GM12878 (cell line): ENCODE measurements around the gene NUMBL. TPM values are rescaled to one million over a fixed set of nuclear protein-coding genes. Genes with fewer than 3 reads are reported as not detected.

Experiments used
- ATAC-seq: fragments of 200-7000 bp; cut with Tn5 transposase; 3 replicates; pipeline ENCODE4 v1.9.1; 2020; ENCODE audit warnings: mild to moderate bottlenecking, moderate library complexity
- BruUV-seq: library from RNA; stranded (reverse); fragments of 400-500 nt; replicated peaks from 2 replicates; lab custom pipeline; 2021; lab: Mats Ljungman, UMichigan
- CTCF ChIA-PET: fragments of 300-600 bp; sonication (Branson Sonifier 250); formaldehyde crosslinking; extraction: SDS; loops from one replicate; lab custom pipeline; 2021; ENCODE audit warnings: inconsistent platforms; lab: Yijun Ruan, JAX
- POLR2A ChIA-PET: fragments of 350-600 bp; formaldehyde crosslinking; extraction: SDS; loops from one replicate; lab custom pipeline; 2021; ENCODE audit warnings: inconsistent platforms; lab: Charles Lee
- RAD21 ChIA-PET: fragments of 300-600 bp; sonication (Branson Sonifier 250); formaldehyde crosslinking; loops from one replicate; lab custom pipeline; 2023; ENCODE audit warnings: antibody characterized with exemption; ENCODE audit not compliant: unreplicated experiment; lab: Charles Lee
- SMC1A ChIA-PET: fragments of 300-600 bp; sonication (Branson Sonifier 250); formaldehyde crosslinking; loops from one replicate; lab custom pipeline; 2023; ENCODE audit not compliant: unreplicated experiment, uncharacterized antibody; lab: Charles Lee
- DNase-seq: peaks from one replicate; pipeline ENCODE4 v3.0.0-alpha.2; 2011; ENCODE audit warnings: low read depth, low spot score
- FAIRE-seq: peaks from 3 replicates; lab custom pipeline; 2011; peaks lifted over from hg19 to GRCh38; lab: Jason Lieb, UNC
- H2AFZ ChIP-seq: 2 replicates; pipeline ENCODE4 v1.6.0; 2011; ENCODE audit warnings: low read depth, low read length, control low read depth; ENCODE audit not compliant: control insufficient read depth
- H3K27ac ChIP-seq: 2 replicates; pipeline ENCODE4 v1.5.1; 2011; ENCODE audit warnings: control low read depth; ENCODE audit not compliant: control insufficient read depth, insufficient read depth
- H3K27me3 ChIP-seq, 2 experiments: replicated peaks in 1 of 2; 2 replicates each; pipeline versions ENCODE4 v1.6.0 to v1.6.1; 2011; ENCODE audit warnings: low read length in 1 of 2; ENCODE audit not compliant: control insufficient read depth in 2 of 2, insufficient read depth in 2 of 2
- H3K36me3 ChIP-seq, 2 experiments: 2 replicates each; pipeline ENCODE4 v1.5.1; 2011; ENCODE audit warnings: low read length in 1 of 2; ENCODE audit not compliant: control insufficient read depth in 2 of 2, insufficient read depth in 2 of 2
- H3K4me1 ChIP-seq: 2 replicates; pipeline ENCODE4 v1.6.1; 2011; ENCODE audit warnings: mild to moderate bottlenecking, low read length, moderate library complexity, mixed read lengths; ENCODE audit not compliant: control insufficient read depth, insufficient read depth
- H3K4me2 ChIP-seq: 2 replicates; pipeline ENCODE4 v1.6.0; 2011; ENCODE audit warnings: control low read depth; ENCODE audit not compliant: control insufficient read depth, insufficient read depth
- H3K4me3 ChIP-seq: fragments of 200-600 bp; sonication (generic); 2 replicates; pipeline ENCODE4 v1.5.1; 2016
- H3K79me2 ChIP-seq: 2 replicates; pipeline ENCODE4 v1.6.0; 2011; ENCODE audit warnings: low read length; ENCODE audit not compliant: control insufficient read depth, insufficient read depth
- H3K9ac ChIP-seq: 2 replicates; pipeline ENCODE4 v1.8.0; 2011; ENCODE audit warnings: low read length, control low read depth, mixed read lengths; ENCODE audit not compliant: control insufficient read depth, insufficient read depth
- H3K9me3 ChIP-seq: replicated peaks from 3 replicates; pipeline ENCODE4 v1.5.1; 2011; ENCODE audit warnings: mild to moderate bottlenecking, low read length; ENCODE audit not compliant: control insufficient read depth, insufficient read depth
- H4K20me1 ChIP-seq: 2 replicates; pipeline ENCODE4 v1.6.0; 2011; ENCODE audit not compliant: control insufficient read depth, insufficient read depth
- HDGF ChIP-seq: fragments of 450-650 bp; IDR thresholded peaks from 2 replicates; pipeline ENCODE4 v1.6.1; 2016; ENCODE audit warnings: antibody characterized with exemption
- KLF5 ChIP-seq: fragments of 450-650 bp; IDR thresholded peaks from 2 replicates; pipeline ENCODE4 v1.6.1; 2014; ENCODE audit warnings: mild to moderate bottlenecking; ENCODE audit not compliant: partially characterized antibody
- MXI1 ChIP-seq: fragments of 150-350 bp; IDR thresholded peaks from 2 replicates; pipeline ENCODE4 v1.6.1; 2011; ENCODE audit warnings: low read depth, mild to moderate bottlenecking, inconsistent platforms, low read length, improper control_type of control experiment
- NFIC ChIP-seq: IDR thresholded peaks from 2 replicates; pipeline ENCODE4 v1.6.1; 2012; ENCODE audit warnings: low read depth, mild to moderate bottlenecking, inconsistent platforms, low read length, moderate library complexity
- POLR2AphosphoS5 ChIP-seq: IDR thresholded peaks from 2 replicates; pipeline ENCODE4 v1.6.1; 2011; ENCODE audit warnings: mild to moderate bottlenecking, low read length, inconsistent platforms
- RAD21 ChIP-seq: IDR thresholded peaks from 2 replicates; pipeline ENCODE4 v1.6.1; 2011; ENCODE audit warnings: mild to moderate bottlenecking, low read depth, low read length, moderate library complexity; ENCODE audit not compliant: insufficient read depth
- RB1 ChIP-seq: fragments of 450-650 bp; formaldehyde crosslinking; IDR thresholded peaks from 2 replicates; pipeline ENCODE4 v1.6.1; 2017; ENCODE audit warnings: mild to moderate bottlenecking, borderline replicate concordance
- REST ChIP-seq: IDR thresholded peaks from 2 replicates; pipeline ENCODE4 v1.6.1; 2012; ENCODE audit warnings: mild to moderate bottlenecking, low read depth, low read length
- SKIL ChIP-seq: fragments of 450-650 bp; IDR thresholded peaks from 2 replicates; pipeline ENCODE4 v1.6.1; 2017; ENCODE audit warnings: mild to moderate bottlenecking, low read depth, inconsistent platforms; ENCODE audit not compliant: poor library complexity, severe bottlenecking
- WGBS: methylation state at CpG from one replicate; pipeline ENCODE4 v1.1.6; 2016; ENCODE audit warnings: low lambda C conversion rate; ENCODE audit not compliant: insufficient replicate concordance, insufficient coverage; ENCODE audit errors: missing lambda C conversion rate; 5-methylcytosine and 5-hydroxymethylcytosine counted together
- in situ Hi-C: fragments of 300-500 bp; cut with MboI; formaldehyde crosslinking; loops from 9 replicates; pipeline ENCODE4 v1.14.3; 2018; ENCODE audit warnings: mixed read lengths
- intact Hi-C: fragments of 100-400 bp; cut with micrococcal nuclease; formaldehyde crosslinking; loops from one replicate; pipeline ENCODE4 v1.14.2; 2022; ENCODE audit not compliant: unreplicated experiment
- polyA plus RNA-seq, 11 experiments: library from polyadenylated mRNA; depleted of rRNA in 4 of 11; unstranded in 6 of 11; stranded (reverse) in 5 of 11; fragments of >200 nt; fragmentation: Nextera tagmentation in 4 of 11; fragmentation: Illumina TruSeq in 1 of 11; extraction: Ambion mirVana in 4 of 11; extraction: Trizol in 1 of 11; gene quantifications; 1 replicate in 1 of 11; 2 replicates in 10 of 11; pipeline versions ENCODE4 v1.2.1 to v1.2.3, GENCODE V29; 2011 to 2016; ENCODE audit warnings: inconsistent platforms in 2 of 11, missing spikeins in 2 of 11, low read depth in 1 of 11
- total RNA-seq, 4 experiments: library from RNA; depleted of rRNA in 3 of 4; stranded (reverse); fragments of >200 nt in 3 of 4; fragmentation: Illumina TruSeq in 1 of 4; extraction: Trizol in 1 of 4; gene quantifications; 2 replicates each; pipeline versions ENCODE4 v1.2.1 to v1.2.3, GENCODE V29; 2013 to 2021
- TF ChIP-seq, protein P1 (sequence below): fragments of 450-650 bp; formaldehyde crosslinking; IDR thresholded peaks from 2 replicates; pipeline ENCODE4 v1.4.0; 2020; ENCODE audit warnings: mild to moderate bottlenecking, moderate library complexity

Gene NUMBL
- total and polyA plus RNA-seq, 10 of the 15 experiments (the other 5 are each of a cell fraction or from before 2014, with no cell fraction given): 0.16 to 9.4 (median 1.9) TPM

GRCh38 chr19:40632311-40633036, 58.0 kb downstream of the NUMBL start:
- ChIA-PET CTCF (interaction anchor here (0.9 to 4.5 kb wide), 5 partner anchors 12 to 83 kb away, joined by 4 to 106 read pairs (median 28); no protein-coding TSS in a partner anchor), SMC1A (interaction anchor here (2.9 kb wide), 1 partner anchor 26 kb away, joined by 35 read pairs; no protein-coding TSS in a partner anchor), POLR2A (no interaction called here), RAD21 (interaction anchor here (3.5 kb wide), 1 partner anchor 28 kb away, joined by 49 read pairs; no protein-coding TSS in a partner anchor)
- Histone ChIP-seq H3K4me1 (no peaks in the 10 kb centered on the region), H2AFZ (no peak overlapping the region), H3K36me3 (no peaks in the 10 kb centered on the region), H3K79me2 (no peaks in the 10 kb centered on the region), H4K20me1 (no peaks in the 10 kb centered on the region), H3K9ac (no peak overlapping the region), H3K27ac (no peak overlapping the region), H3K4me2 (no peak overlapping the region), H3K9me3 (no peaks in the 10 kb centered on the region), H3K27me3 (no peaks in the 10 kb centered on the region), H3K4me3 (no peak overlapping the region)
- in situ Hi-C loops (no loop called here), intact Hi-C loops (no loop called here)
- DNase-seq (no peak), FAIRE-seq (no peak), ATAC-seq (no peak)
- BruUV-seq: no TSS peak
- 100% methylated on average over 3 of the region's 3 CpGs for WGBS
- TF ChIP-seq KLF5 (no peak), RB1 (no peak), REST (no peak), RAD21 (no peak), HDGF (no peak), MXI1 (no peak), NFIC (no peak), SKIL (no peak), POLR2AphosphoS5 (no peak)
- TF ChIP-seq, protein P1, sequence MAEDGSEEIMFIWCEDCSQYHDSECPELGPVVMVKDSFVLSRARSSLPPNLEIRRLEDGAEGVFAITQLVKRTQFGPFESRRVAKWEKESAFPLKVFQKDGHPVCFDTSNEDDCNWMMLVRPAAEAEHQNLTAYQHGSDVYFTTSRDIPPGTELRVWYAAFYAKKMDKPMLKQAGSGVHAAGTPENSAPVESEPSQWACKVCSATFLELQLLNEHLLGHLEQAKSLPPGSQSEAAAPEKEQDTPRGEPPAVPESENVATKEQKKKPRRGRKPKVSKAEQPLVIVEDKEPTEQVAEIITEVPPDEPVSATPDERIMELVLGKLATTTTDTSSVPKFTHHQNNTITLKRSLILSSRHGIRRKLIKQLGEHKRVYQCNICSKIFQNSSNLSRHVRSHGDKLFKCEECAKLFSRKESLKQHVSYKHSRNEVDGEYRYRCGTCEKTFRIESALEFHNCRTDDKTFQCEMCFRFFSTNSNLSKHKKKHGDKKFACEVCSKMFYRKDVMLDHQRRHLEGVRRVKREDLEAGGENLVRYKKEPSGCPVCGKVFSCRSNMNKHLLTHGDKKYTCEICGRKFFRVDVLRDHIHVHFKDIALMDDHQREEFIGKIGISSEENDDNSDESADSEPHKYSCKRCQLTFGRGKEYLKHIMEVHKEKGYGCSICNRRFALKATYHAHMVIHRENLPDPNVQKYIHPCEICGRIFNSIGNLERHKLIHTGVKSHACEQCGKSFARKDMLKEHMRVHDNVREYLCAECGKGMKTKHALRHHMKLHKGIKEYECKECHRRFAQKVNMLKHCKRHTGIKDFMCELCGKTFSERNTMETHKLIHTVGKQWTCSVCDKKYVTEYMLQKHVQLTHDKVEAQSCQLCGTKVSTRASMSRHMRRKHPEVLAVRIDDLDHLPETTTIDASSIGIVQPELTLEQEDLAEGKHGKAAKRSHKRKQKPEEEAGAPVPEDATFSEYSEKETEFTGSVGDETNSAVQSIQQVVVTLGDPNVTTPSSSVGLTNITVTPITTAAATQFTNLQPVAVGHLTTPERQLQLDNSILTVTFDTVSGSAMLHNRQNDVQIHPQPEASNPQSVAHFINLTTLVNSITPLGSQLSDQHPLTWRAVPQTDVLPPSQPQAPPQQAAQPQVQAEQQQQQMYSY (CRISPR knock-in tag): no peak
